GM19438 (cell line): ENCODE measurements around the gene TFPI.
"Not testable (repeated sequence)": the region's sequence is repeated elsewhere in the genome, so short reads cannot be mapped to it uniquely, and the experiment has no call there.

Experiments used
- ATAC-seq: cut with Tn5 transposase; IDR thresholded peaks from one replicate; pipeline ENCODE4 v1.9.1; 2021; ENCODE audit warnings: low read depth; ENCODE audit not compliant: unreplicated experiment

The TFPI gene

DNA sequence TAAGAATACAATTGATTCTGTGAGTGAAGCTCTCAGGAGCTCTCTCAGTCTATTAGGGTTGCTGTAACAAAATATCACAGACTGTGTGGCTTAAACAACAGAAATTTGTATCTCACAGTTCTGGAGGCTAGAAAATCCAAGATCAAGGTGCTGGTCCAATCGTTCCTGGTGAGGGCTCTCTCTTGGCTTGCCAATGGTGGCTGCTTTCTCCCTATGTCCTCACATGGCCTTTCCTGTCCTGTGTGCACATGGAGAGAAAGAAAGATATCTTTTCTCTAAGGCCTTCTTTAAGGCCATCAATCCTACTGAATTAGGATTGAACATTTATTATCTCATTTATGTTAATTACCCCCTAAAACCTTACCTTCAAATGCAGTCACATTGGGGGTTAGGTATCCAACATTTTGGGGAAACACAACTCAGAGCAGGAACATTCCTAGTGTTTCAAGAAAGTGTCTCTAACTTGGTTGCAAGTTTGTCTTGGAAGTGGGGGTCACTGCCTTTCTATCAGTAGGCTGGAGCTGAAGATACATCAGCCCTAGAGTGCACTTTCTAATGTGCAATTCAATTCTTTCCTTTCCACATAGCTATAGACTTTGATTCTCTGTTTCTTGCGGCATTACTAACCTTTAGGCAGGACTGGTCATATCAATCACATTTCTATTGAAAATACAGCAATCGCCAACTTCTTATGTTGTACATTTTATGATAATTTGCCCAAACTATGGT is 24.8 kb downstream of the TFPI start:
- no peak for ATAC-seq

DNA sequence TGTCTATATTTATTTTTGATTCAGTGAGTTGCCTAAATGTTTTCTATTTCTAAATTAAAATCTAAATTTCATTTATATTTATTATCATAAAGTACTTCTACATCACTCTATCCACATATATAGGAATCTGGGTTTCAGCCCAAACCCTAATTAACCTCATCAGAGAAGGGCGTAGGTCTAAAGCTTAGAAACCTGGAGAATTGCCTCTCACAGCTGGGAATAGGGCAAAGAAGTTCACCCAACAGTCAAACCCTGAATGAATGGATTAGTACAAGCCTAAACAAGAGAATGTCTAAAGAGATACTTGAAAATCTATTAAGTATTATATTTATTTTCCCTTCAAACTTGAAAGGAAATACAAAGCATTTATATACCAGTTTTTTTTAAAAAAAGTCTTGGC is 26.2 kb downstream of the TFPI start:
- ATAC-seq, result no peak

DNA sequence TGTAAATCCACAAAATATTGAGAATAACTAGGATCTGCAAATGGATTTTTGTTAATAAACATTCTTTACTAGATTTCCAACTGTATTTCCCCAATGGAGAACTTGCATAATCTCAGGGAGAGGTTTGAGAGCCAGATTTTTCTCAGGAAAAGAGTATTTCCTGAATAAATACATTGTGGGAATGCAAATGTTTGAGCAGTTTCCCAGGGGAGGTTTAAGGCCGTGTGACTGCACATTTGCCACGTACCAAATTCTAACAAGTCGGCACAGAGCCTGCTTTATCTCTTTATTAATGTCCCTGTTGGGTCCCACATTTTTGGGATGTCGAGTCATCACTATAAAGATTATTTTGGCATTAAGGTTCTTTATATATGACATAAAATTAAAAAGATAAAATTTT is 27.0 kb downstream of the TFPI start:
- ATAC-seq, result no peak

DNA sequence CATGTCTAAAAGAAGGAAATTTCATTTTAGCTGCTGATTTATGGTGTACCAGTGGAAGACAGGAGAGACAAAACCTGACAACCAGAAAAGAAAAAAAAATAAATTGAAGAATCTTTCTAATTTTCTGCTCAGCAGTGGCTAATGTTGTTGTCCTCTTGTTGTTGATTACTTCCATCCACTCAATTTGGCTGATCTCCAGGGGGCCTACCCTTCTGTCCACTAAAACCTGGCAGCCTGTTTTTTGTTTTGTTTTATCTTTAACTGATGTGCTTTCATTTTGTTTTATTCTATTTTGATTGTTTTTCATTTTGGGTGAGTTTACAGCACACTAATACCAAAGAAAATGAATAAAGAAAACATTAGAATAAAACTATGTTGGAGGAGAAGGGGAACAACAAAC is 27.4 kb downstream of the TFPI start:
- ATAC-seq, result no peak

DNA sequence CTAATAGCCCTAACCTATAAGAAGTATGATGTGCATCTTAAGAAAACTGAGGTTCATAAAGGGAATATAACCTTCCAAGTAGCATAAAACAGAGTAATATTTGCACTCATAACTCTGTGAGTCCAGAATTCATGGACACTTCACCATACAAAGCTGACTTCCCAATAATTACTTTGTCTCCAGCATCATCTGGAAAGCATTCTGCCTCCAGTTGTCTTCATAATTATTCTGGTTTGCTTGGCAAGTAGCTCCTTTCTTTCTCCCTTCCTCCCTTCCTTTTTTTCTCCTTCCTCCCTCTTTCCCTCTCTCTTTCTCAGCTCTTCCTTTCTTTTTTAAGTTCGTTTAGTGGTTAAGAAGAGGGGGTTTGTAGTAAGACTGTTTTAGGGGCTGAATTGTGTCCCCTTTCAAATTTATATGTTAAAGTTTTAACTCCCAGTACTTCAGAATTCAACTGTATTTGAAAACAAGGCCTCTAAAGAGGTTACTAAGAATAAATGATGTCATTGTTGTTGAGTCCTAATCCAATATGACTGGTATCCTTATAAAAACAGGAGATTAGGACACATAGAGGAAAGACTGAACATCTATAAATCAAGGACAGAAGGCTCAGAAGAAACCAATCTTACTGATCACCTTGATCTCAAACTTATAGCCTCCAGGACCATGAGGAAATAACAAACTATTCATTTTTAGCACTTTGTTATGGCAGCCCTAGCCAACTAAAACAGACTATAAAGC is 28.9 kb downstream of the TFPI start:
- ATAC-seq, result no peak

DNA sequence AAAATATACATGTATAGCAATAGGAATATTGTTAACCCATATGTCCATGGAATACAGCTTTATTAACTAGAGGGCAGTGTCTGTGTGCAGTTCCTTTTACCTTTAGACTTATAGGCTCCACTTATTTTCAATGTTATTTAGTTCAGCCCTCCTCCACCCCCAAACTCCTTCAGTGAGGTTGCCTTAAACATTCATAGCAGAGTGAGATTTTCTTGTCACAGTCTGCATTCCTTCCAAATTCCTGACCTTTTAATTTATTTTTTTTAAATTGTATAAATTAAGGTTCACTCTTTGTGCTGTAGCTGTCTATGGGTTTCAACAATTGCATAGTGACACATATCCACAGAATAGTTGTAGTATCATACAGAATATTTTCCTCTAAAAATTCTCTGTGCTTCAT is 30.9 kb downstream of the TFPI start:
- ATAC-seq, result no peak

DNA sequence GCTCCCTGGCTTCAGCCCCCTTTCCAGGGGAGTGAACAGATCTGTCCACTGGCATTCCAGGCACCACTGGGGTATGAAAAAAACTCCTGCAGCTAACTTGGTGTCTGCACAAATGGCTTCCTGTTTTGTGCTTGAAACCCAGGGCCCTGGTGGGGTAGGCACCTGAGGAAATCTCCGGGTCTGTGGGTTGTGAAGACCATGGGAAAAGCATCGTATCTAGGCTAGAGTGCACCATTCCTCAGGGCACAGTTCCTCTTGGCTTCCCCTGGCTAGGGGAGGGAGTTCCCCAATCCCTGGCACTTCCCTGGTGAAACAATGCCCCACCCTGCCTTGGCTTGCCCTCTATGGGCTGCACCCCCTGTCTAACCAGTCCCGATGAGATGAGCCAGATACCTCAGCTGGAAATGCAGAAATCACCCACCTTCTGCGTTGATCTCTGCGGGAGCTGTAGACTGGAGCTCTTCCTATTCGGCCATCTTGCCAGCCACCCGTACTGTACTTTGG is 34.1 kb downstream of the TFPI start:
- no peak for ATAC-seq

DNA sequence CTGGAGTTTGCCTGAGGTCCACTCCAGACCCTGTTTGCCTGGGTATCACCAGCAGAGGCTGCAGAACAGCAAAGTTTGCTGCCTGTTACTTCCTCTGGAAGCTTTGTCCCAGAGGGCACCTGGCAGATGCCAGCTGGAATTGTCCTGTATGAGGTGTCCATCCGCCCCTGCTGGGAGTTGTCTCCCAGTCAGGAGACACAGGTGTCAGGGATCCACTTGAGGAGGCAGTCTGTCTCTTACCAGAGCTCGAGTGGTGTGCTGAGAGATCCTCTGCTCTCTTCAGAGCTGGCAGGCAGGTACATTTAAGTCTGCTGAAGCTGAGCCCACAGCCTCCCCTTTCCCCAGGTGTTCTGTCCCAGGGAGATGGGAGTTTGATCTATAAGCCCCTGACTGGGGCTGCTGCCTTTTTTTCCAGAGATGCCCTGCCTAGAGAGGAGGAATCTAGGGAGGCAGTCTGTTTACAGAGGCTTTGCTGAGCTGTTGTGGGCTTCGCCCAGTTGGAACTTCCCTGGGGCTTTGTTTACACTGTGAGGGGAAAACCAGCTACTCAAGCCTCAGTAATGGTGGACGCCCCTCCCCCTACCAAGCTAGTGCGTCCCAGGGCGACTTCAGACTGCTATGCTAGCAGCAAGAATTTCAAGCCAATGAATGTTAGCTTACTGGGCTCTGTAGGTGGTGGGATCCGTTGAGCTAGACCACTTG is 34.7 kb downstream of the TFPI start:
- ATAC-seq, result no peak

DNA sequence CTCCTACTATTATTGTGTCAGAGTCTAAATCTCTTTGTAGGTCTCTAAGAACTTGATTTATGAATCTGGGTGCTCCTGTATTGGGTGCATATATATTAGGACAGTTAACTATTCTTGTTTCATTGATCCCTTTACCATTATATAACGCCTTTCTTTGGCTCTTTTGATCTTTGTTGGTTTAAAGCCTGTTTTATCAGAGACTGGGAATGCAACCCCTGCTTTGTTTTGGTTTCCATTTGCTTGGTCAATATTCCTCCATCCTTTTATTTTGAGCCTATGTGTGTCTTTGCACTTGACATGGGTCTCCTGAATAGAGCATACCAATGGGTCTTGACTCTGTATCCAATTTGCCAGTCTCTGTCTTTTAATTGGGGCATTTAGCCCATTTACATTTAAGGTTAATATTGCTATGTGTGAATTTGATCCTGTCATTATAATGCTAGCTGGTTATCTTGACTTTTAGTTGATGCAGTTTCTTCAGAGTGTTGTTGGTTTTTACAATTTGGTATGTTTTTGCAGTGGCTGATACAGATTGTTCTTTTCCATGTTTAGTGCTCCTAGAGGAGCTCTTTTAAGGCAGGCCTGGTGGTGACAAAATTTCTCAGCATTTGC is 36.4 kb downstream of the TFPI start:
- ATAC-seq, result not testable (repeated sequence)

DNA sequence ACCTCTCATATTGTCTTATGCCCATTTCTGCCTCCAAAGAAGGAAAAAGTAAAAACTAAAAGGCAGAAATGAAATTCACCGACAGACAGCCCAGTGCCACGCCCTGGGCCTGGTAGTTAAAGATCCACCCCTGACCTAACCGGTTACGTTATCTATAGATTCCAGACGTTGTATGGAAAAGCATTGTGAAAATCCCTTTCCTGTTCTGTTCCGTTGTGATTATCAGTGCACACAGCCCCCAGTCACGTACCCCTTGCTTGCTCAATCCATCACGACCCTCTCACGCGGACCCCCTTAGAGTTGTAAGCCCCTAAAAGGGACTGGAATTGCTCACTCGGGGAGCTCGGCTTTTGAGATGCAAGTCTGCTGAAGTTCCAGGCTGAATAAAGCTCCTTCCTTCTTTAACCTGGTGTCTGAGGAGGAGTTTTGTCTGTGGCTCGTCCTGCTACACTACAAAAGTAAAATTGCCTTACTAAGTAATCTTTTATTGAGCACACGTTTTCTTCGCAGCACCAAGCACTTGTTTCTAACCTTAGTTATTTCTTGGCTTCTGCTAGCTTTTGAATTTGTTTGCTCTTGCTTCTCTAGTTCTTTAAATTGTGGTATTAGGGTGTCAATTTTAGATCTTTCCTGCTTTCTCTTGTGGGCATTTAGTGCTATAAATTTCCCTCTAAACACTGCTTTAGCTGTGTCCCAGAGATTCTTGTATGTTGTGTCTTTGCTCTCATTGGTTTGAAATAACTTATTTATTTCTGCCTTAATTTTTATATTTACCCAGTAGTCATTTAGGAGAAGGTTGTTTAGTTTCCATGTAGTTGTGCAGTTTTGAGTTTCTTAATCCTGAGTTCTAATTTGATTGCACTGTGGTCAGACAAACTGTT is 37.4 kb downstream of the TFPI start:
- ATAC-seq, result not testable (repeated sequence)

DNA sequence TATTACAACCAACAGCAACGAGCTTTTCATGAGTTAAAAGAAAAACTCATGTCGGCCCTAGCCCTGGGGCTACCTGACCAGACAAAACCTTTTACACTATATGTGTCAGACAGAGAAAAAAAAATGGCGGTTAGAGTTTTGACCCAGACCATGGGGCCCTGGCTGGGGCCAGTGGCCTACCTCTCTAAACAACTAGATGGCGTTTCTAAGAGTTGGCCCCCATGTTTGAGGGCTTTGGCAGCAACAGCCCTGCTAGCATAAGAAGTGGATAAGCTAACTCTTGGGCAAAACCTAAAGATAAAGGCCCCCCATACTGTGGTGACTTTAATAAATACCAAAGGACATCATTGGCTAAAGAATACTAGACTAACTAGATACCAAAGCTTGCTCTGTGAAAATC is 39.3 kb downstream of the TFPI start:
- ATAC-seq, result no peak

DNA sequence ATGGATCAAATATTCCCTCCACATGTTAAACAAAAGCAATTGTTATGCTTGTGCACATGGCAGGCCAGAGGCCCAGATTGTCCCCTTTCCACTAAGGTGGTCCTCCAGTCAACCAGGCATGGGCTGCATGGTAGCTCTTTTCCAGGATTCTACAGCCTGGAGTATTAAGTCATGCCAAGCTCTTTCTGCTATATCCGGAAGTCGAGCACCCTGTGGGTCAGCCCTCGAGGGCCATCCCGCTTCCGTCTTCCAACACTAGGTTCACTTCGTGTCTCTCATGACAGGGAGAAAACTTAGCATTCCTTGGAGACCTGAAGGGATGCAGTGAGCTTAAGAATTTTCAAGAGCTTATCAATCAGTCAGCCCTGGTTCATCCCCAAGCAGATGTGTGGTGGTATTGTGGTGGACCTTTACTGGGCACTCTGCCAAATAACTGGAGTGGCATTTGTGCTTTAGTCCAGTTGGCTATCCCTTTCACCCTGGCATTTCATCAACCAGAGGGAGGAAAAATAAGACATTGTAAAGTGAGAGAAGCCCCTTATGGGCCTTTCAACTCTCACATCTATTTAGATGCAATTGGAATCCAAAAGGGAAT is 39.9 kb downstream of the TFPI start:
- not testable (repeated sequence) for ATAC-seq

DNA sequence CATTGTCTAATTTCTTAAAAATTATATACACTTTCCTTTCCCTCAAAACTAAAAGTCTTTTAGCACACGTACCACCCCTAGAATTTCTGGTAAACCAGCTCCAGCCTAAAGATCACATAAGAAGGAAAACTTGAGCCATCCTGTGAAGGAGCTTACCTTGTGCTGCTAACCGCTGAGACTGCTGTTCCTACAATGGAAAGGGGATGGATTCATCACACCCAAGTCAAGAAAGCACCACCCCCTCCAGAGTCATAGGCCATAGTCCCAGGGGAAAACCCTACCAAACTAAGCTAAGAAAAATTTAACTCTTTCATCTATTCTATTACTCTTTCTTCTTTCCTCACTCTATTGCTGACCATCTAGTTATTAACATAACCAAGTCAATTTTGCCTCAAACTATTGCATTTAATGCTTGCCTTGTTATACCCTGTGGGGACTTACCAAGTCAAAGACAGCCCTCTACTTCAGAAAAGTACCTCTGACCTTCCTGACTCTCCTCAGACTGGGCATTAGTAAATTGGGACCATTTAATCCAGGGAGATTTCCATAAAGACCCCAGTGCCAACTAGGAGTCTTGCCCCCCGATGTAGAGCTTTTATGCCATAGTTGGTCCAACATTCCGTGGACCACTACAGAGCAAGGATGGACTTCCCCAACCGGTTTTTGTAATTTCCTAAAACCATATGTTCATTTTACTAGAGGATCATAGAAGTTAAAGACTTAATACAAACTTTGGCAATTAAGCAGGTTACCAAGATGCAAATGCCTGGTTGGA is 40.6 kb downstream of the TFPI start:
- ATAC-seq, result not testable (repeated sequence)

DNA sequence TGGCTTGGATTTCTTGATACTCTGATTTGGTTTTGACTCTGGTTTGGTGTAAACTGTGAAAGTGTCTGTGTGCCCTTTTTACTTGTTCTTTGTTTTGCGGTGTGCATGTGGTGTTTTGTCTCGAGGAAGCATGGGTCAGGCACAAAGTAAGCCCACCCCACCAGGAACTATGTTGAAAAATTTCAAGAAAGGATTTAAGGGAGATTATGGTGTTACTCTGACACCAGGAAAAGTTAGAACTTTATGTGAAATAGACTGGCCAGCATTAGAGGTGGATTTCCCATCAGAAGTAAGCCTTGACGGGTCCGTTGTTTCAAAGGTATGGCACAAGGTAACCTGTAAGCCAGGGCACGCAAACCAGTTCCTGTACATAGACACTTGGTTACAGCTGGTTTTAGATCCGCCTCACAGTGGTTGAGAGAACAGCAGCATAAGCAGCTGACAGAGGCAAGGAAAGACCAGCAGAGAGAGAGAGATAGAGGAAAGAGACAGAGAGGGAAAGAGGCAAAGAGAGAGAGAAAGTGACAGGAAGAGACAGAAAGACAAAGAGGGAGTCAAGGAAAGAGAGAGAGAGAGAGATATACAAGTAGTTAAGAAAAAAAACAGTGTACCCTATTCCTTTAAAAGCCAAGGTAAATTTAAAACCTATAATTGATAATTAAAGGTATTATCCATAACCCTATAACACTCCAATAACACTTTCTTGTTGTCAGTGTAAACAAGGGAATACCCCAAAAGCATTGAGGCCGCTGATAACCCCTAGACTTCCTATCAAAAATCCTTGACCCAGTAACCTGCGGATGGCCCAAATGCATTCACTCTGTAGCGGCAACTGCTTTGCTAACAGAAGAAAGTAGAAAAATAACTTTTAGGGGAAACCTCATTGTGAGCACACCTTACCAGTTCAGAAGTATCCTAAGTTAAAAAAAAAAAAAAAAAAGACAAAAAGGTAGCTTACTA is 42.6 kb downstream of the TFPI start:
- ATAC-seq, result no peak

DNA sequence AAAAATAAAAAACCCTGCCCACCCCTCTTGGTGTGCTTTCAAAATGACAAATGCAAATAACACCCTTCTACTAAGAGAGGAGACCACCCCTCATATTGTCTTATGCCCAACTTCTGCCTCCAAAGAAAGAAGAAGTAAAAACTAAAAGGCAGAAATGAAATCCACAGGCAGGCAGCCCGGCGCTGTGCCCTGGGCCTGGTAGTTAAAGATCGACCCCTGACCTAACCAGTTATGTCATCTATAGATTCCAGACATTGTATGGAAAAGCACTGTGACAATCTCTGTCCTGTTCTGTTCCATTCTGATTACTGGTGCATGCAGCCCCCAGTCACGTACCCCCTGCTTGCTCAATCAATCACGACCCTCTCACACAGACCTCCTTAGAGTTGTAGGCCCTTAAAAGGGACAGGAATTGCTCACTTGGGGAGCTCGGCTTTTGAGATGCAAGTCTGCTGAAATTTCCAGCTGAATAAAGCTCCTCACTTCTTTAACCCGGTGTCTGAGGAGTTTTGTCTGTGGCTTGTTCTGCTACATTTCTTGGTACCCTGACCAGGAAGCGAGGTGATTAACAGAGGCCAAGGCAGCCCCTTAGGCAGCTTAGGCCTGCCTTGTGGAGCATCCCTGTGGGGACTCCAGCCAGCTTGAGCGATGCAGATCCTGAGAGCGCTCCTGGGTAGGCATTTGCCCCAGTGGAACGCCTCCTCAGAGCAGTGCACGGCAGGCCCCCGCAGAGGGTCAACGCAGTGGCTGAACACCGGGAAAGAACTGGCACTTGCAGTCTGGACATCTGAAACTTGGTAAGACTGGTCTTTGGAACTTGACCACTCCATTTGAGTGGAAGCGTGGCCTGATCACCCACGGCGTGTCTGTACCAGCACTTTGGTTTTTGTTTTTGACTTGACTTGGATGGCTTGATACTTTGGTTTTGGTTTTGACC is 43.5 kb downstream of the TFPI start:
- not testable (repeated sequence) for ATAC-seq

DNA sequence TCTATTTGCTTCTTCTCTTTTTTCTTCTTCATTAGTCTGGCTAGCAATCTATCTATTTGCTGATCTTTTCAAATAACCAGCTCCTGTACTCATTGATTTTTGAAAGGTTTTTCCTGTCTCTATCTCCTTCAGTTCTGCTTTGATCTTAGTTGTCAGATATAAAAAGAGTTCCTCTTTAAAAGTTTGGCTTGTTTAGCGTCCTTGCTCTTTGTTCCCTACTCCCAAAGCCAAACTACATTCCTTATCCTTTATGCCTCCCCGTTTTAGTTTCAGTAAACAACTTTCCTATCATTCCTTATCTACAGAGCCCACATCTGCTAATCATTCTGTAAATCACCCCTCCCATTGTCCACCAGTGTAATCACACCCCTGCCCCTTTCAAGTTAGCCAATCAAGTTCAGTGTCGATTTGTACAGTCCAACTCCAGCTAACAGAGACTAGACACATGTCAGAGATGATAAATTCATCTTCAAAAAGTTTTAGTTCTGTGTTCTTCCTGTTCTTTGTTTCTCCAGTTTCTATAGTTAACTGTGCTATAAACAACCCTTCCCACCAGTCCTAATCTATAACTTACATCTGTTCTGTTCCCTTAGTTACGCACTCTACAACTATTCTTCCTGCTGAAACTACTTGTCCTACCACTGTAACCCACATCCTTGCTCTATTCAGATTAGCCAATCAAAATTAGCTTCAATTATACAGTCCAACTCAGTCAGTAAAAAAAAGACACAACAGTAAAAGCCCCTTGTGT is 44.4 kb downstream of the TFPI start:
- ATAC-seq, result no peak
